Upper lobe of right lung (tissue), 1 donor: ENCODE results near the gene SAPCD2. TPM values are rescaled to one million over a fixed set of nuclear protein-coding genes. Genes with fewer than 3 reads are reported as not detected.

ENCODE experiments used
- ATAC-seq: fragments of 200-7000 bp; cut with Tn5 transposase; one replicate; pipeline ENCODE4 v1.9.1; 2020; ENCODE audit warnings: mild to moderate bottlenecking, moderate library complexity
- DNase-seq: peaks from one replicate; pipeline ENCODE4 v3.0.0-alpha.2; 2020
- H3K27ac ChIP-seq: fragments of 200-600 bp; one replicate; pipeline ENCODE4 v1.8.0; 2022
- H3K27me3 ChIP-seq: fragments of 200-600 bp; one replicate; pipeline ENCODE4 v1.8.0; 2022; ENCODE audit warnings: mild to moderate bottlenecking
- H3K36me3 ChIP-seq: fragments of 200-600 bp; one replicate; pipeline ENCODE4 v1.8.0; 2022
- H3K4me1 ChIP-seq: fragments of 200-600 bp; one replicate; pipeline ENCODE4 v1.8.0; 2022
- H3K4me3 ChIP-seq: fragments of 200-600 bp; one replicate; pipeline ENCODE4 v1.8.0; 2022; ENCODE audit warnings: mild to moderate bottlenecking
- H3K9me3 ChIP-seq: fragments of 200-600 bp; one replicate; pipeline ENCODE4 v1.8.0; 2022
- intact Hi-C: fragments of 100-400 bp; cut with DNase I; formaldehyde crosslinking; loops from one replicate; pipeline ENCODE4 v1.11.0; 2022
- total RNA-seq: library from RNA; stranded (reverse); fragmentation: NEBNext Ultra II Directional; extraction: Animal tissue kit (Norgen Biotek cat#: 25700); gene quantifications from one replicate; pipeline ENCODE4 v1.2.1, GENCODE V29; 2021
- TF ChIP-seq, protein P1 (sequence below): fragments of 200-600 bp; IDR thresholded peaks from one replicate; pipeline ENCODE4 v1.8.0; 2022; ENCODE audit warnings: antibody characterized with exemption
- donor health status: DM: no; HTN: yes; CAD: no; lungs with severe emphysema.

The SAPCD2 gene
- total RNA-seq, 1 donor from 2014 or later: 0.84 TPM

DNA sequence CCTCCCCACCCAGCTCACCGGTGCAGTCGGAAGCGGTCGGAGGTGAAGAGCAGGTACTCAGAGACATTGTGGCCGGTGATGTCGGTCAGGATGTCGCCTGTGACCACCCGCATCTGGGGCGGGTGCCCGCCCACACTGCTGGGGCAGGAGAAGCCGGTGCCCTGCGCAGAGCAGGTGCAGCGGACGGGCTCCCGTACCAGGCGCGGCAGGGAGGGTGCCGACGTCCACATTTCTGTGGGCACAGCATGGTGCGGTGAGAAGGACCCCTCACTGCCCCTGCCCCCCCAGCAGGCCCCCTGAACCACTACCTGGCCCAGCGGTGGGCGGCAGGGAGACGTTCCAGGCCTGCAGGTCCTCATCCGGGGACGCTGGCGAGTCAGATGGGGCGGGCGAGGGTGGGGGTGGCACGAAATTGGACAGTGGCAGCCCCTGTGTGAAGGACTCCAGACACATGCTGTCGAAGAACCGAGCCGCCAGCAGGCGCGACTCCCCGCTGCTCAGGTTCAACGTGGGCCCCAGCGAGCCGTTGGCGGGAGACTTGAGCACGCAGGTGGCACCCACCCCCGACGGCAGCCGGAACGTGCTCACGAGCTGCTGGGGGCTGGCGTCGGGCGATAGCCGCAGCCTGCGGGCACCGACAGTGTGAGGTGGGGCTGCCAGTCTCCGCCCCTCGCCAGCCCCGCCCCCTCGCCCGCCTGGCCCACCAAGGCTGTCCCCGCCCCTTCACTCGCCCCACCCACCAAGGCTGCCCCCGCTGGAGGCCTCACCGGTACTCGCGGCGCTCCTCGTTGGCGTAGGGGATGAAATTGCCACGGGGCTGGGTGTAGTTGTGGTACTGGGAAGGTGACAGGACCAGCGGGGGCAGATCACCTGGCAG lies 57.4 kb downstream of the SAPCD2 start:
- Histone ChIP-seq H3K9me3 (no peaks in the 10 kb centered on the region), H3K27me3 (no peaks in the 10 kb centered on the region), H3K27ac (no peak overlapping the region), H3K4me3 (no peak overlapping the region), H3K4me1 (no peaks in the 10 kb centered on the region), H3K36me3 (peaks cover 11% of the 10 kb centered on the region)
- TF ChIP-seq, protein P1, sequence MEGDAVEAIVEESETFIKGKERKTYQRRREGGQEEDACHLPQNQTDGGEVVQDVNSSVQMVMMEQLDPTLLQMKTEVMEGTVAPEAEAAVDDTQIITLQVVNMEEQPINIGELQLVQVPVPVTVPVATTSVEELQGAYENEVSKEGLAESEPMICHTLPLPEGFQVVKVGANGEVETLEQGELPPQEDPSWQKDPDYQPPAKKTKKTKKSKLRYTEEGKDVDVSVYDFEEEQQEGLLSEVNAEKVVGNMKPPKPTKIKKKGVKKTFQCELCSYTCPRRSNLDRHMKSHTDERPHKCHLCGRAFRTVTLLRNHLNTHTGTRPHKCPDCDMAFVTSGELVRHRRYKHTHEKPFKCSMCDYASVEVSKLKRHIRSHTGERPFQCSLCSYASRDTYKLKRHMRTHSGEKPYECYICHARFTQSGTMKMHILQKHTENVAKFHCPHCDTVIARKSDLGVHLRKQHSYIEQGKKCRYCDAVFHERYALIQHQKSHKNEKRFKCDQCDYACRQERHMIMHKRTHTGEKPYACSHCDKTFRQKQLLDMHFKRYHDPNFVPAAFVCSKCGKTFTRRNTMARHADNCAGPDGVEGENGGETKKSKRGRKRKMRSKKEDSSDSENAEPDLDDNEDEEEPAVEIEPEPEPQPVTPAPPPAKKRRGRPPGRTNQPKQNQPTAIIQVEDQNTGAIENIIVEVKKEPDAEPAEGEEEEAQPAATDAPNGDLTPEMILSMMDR: no peak
- intact Hi-C loops: no loop called here
- ATAC-seq (no peak), DNase-seq (no peak)

Other genes with a start within 250 kb of the SAPCD2 start
- 2.7 TPM for gene AJM1, start 228.1 kb downstream of the SAPCD2 start, total RNA-seq
- gene PHPT1, start 221.1 kb downstream of the SAPCD2 start, total RNA-seq: 82.1 TPM
- 12.9 TPM for gene MAMDC4, start 218.2 kb downstream of the SAPCD2 start, total RNA-seq
- gene EDF1, start 204.2 kb downstream of the SAPCD2 start, total RNA-seq: 250 TPM
- 14.8 TPM for gene TRAF2, start 184.0 kb downstream of the SAPCD2 start, total RNA-seq
- gene FBXW5, start 125.8 kb downstream of the SAPCD2 start, total RNA-seq: 91.2 TPM
- gene C8G, start 125.3 kb downstream of the SAPCD2 start, total RNA-seq: 1.1 TPM
- 2.6 TPM for gene LCN12, start 118.3 kb downstream of the SAPCD2 start, total RNA-seq
- gene PTGDS, start 93.1 kb downstream of the SAPCD2 start, total RNA-seq: 477 TPM
- gene LCNL1, start 87.6 kb downstream of the SAPCD2 start, total RNA-seq: 5.1 TPM
- 53.1 TPM for gene PAXX, start 78.1 kb downstream of the SAPCD2 start, total RNA-seq
- gene CLIC3, start 74.0 kb downstream of the SAPCD2 start, total RNA-seq: 80.7 TPM
- gene ABCA2, start 42.3 kb downstream of the SAPCD2 start, total RNA-seq: 44.3 TPM
- gene FUT7, start 38.5 kb downstream of the SAPCD2 start, total RNA-seq: 0.81 TPM
- 152 TPM for gene NPDC1, start 24.4 kb downstream of the SAPCD2 start, total RNA-seq
- 0.41 TPM for gene ENTPD2, start 16.5 kb downstream of the SAPCD2 start, total RNA-seq
- 30.7 TPM for gene UAP1L1, start 7.0 kb upstream of the SAPCD2 start, total RNA-seq
- gene MAN1B1, start 16.4 kb upstream of the SAPCD2 start, total RNA-seq: 39.4 TPM
- gene DPP7, start 44.2 kb upstream of the SAPCD2 start, total RNA-seq: 183 TPM
- 0.64 TPM for gene GRIN1, start 68.6 kb upstream of the SAPCD2 start, total RNA-seq
- gene LRRC26, start 99.5 kb upstream of the SAPCD2 start, total RNA-seq: not detected
- gene TMEM210, start 101.5 kb upstream of the SAPCD2 start, total RNA-seq: not detected
- 51.4 TPM for gene ANAPC2, start 118.0 kb upstream of the SAPCD2 start, total RNA-seq
- 55.5 TPM for gene SSNA1, start 118.1 kb upstream of the SAPCD2 start, total RNA-seq
- gene TPRN, start 130.2 kb upstream of the SAPCD2 start, total RNA-seq: 22.3 TPM
- 28.7 TPM for gene TMEM203, start 135.1 kb upstream of the SAPCD2 start, total RNA-seq
- gene NDOR1, start 135.1 kb upstream of the SAPCD2 start, total RNA-seq: 16.7 TPM
- 6.7 TPM for gene RNF208, start 151.7 kb upstream of the SAPCD2 start, total RNA-seq
- gene CYSRT1, start 154.6 kb upstream of the SAPCD2 start, total RNA-seq: 0.41 TPM
- 0.35 TPM for gene RNF224, start 156.9 kb upstream of the SAPCD2 start, total RNA-seq
- 0.23 TPM for gene SLC34A3, start 160.3 kb upstream of the SAPCD2 start, total RNA-seq
- 191 TPM for gene TUBB4B, start 170.7 kb upstream of the SAPCD2 start, total RNA-seq
- not detected for gene STPG3, start 180.7 kb upstream of the SAPCD2 start, total RNA-seq
- 47.2 TPM for gene NELFB, start 184.8 kb upstream of the SAPCD2 start, total RNA-seq
- 27.4 TPM for gene TOR4A, start 207.2 kb upstream of the SAPCD2 start, total RNA-seq
- gene NRARP, start 231.7 kb upstream of the SAPCD2 start, total RNA-seq: 21.5 TPM